ENCODE results near the gene RNF14. TPM values are rescaled to one million over a fixed set of nuclear protein-coding genes. Genes with fewer than 3 reads are reported as not detected.

Gene RNF14
- total and polyA plus RNA-seq, 2 of the 8 experiments (the other 6 are each of a cell fraction or from before 2014, with no cell fraction given): 4.7 to 20.2 TPM

DNA sequence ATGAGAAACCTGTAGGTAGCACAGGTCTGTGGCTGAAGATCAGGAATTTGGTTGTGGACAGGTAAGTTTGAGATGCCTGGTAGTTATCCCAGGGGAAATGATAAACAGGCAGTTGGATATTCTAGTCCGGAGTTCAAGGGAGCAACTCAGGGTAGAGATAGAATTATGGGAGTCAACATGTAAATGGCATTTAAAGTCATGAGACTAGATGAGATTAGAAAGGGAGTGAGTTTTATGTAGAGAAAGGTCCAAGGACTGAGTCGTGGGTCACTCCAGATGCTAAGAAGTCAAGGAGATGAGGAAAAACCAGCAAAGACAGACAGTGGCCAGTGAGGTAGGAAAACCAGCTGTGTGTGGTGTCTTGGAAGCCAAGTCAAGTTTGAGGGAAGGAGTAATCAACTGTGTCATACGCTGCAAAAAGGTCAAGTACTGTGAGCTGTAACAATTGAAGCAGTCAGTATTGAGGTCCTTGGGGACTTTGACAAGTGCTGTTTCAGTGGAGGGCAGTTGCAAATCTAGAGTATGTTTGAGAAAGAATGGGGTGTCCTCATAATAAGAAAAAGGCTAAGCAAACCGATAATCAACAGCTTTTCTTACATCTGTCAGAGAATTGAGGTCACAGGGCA lies 25.7 kb downstream of the RNF14 start (continued):
- TF ChIP-seq CHD7 (IDR thresholded peaks at IDR 0.05; ENCODE audit: insufficient replicate concordance, low read length) (no peak), TAF7 (optimal IDR thresholded peaks at IDR 0.05; ENCODE audit: borderline replicate concordance, low read depth, low read length) (no peak), MAX (IDR thresholded peaks at IDR 0.05) (no peak)

Measured in H1 (cell line).